OCI-M1 (cell line): ENCODE results near the gene OSR1.
A peak's percentile ranks its signal among the peaks of the same experiment; 100 is the strongest.
"Not testable (repeated sequence)": the region's sequence is repeated elsewhere in the genome, so short reads cannot be mapped to it uniquely, and the experiment has no call there.

ENCODE experiments used
- DNase-seq: peaks from one replicate; lab custom pipeline; 2025; lab: John Stamatoyannopoulos, UW

Gene OSR1

DNA sequence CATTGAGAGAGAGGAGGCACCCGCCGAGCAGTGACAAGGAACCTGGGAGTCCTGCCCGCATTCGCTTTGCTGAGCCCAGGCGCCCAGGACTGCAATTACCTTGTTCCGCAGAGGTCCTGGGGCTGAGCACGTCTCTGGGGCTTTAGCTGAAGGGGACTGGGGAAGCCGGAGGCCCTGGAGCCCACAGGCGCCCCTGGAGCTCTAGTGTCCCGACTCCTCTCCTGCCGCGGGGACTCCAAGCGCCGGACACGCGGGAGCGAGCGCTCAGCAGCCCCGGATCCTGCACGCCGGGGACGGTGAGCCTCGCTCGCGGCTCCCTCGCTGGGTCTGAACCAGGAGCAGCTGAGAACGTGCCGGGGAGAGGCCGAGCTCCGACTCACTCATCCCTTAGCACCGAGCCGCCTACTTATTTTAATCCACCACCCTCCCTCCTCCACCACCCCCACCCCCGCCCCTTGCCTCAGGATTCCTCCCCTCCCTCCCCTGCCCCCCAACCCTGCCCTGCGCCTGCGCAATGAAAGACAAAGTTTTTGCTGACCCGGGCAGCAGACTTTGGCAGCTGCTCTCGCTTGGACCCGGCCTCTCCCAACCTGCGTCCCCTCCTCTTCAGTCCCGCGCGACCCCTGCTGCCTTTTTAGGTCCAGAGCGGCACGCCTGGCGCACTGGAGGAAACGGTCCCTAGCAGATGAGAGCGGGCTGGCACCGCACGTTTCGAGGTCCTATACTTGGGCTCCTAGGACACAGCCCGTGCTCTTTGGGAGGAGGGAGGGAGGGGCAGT, at the start of gene OSR1:
Gene OSR1 (minus strand): TSS at position 382 of the 779 bp plus-strand sequence. CDS start 4,818 bp downstream, outside the sequence.
- DNase-seq, result no peak

DNA sequence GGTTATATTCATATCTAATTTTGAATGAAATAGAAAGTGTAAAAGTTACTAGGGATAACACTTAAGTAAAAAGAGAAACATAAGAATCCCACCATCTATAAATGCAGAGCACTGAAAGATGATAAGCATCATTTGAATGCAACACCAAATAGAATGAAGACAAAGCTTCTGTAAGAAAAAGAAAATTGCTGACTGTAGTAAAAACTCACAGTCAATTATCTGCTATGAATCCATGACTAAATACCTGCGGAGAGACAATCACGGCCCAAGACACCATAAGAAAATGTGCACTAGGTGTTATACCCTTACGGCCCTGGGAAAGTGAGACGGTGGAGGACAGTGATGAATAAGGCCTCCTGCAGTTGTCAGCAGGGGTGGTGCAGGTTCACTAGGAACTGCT, 45.4 kb upstream of the OSR1 start:
- no peak for DNase-seq

DNA sequence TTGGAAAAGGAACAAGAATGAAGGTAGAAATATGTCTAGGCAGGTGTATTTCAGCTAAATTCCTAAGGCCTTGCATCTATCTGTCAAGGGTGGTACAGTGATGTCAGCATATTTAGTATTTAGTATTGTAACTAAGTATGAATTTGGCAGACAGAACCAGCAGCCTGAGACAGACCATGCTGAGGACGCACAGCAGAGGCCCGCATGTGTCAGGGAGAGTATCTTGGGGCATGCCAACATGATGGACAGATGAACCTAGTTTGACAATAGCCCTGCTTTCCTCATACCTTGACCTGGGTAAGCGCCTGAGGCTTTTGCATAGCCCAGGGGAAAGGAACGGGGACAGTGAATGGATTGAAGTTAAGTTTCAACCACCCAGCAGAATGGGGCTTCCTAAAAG, 33.8 kb upstream of the OSR1 start:
- no peak for DNase-seq

DNA sequence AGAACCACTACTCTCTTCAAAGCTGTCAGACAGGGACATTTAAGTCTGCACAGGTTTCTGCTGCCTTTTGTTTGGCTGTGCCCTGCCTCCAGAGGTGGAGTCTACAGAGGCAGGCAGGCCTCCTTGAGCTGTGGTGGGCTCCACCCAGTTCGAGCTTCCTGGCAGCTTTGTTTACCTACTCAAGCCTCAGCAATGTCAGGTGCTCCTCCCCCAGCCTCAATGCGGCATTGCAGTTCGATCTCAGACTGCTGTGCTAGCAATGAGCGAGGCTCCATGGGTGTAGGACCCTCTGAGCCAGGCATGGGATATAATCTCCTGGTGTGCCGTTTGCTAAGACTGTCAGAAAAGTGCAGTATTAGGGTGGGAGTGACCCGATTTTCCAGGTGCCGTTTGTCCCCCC, 31.0 kb upstream of the OSR1 start:
- not testable (repeated sequence) for DNase-seq

DNA sequence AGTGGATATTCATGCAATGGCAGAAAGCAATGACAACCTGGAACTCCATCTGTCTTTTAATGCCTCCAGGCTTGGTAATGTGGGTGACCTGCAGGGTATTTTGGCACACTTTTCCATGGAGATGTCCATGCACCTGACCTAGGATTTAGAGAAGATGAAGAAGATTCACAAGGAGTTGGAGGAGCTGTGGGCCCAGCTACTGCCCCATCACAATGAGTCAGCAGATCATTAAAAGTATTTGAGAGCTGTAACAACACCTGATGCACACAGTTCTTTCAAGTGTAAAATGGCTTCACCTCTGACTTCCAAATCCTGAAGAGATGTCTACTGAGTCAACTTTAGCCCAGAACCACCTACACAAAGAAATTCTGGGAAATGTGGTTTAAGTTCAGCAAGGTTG, 22.1 kb upstream of the OSR1 start:
- no peak for DNase-seq

DNA sequence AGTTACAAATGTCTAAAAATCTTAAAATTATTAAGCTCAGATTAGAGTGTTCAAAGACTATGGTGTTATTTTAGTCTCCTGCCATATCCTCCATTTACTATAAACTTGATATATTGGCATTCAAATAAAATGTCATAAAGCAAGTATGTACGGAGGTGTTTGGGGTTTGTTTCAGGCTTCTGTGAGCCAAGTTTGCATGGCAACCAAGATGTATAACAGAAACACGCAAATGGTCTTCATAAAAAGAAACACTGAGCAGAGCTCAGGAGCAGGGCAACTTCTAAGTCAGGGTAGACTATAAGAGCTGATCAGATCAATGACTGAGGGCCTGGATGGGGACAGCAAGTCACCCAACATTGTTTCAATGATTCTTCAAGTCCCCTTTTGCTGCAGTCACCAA, 20.5 kb upstream of the OSR1 start:
- DNase-seq, result no peak

DNA sequence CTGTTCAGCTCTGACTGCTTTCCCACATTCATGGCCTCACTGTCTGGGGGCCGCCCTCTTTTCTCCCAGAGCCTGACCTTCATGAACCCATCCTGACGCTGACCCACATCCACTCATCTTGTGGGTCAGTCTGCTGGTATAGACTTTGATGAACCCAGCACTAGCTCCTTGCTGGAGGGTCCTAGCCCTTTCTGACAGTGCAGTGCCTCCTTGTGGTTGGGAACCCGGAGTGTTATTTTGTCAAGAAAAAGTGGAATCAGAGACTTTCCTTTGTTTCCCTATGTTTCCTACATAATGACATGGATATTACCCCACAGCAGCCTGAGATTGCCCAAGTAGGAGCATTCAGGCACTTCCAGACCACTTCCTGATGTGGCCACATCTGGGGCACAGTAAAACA, 19.3 kb upstream of the OSR1 start:
- no peak for DNase-seq

DNA sequence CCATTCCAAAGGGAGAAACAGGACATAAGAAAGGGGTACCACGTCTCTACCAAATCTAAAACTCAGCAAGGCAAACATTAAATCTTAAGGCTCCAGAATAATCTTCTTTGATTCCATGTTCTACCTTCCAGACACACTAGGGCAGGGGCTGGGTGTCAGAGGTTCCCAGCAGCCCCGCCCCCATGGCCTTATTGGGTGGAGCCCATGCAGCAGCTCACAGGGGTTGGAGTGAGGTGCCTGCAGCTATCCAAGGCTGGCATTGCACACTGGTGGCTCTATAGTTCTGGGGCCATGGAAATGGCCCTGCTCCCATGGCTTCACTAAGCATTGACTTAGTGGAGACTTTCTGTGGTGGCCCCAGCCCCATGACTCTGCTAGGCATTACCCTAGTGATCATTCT, 14.9 kb upstream of the OSR1 start:
- no peak for DNase-seq

DNA sequence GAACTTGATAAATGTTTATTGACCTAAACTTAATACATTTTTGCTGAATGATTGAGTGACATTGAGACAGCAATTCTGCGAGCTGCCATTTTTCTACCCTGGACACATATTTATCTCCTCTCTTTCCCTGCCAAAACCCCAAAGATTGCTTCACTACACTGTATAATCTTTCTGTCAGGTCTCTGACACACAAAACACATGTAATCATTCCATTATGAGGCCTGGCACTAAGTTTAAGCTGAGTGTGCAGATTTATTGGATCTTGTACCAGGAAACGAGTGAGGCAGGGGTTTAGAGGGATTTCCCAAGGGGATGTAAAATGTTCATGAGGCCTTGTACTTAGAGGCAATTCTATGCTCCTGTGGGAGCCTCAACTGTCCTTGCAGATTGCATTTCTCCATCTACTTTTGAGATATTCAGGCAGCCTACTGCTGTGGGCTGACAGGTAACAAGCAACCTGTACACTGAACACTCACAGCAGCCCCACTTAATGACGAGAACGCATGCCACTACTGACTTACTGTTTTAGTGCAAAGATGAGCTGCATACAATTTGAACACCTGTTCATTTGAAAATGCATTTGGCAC, 13.7 kb upstream of the OSR1 start:
- DNase-seq, result no peak

DNA sequence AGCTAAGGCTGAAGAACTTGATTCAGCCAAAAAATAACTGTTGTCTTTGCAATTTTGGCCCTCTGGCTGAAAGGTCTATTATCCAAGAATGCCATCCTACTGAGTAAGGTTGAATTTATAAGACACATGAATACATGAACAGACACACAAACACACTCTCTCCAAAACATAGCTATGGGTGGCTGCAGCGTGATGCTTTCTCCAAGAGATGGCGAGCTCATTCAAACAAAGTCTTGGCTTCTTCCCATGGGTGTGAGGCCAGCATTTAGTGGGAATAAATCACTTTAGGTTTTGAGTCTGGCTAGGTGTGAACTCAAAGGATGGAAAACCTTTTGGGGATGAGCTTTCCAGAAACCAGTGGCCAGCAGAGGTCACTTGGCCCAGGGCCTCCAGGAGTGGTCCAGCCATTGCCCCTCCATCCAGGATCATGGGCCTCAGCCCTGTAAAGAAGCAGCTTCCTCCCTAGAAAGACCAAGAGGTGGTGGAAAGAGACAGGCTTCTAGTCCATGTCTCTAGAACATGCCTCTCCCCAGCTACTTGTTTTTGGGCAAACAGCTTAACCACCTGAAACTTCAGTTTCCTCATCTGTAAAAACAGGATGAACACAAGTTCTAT, 11.0 kb upstream of the OSR1 start:
- DNase-seq, result no peak

DNA sequence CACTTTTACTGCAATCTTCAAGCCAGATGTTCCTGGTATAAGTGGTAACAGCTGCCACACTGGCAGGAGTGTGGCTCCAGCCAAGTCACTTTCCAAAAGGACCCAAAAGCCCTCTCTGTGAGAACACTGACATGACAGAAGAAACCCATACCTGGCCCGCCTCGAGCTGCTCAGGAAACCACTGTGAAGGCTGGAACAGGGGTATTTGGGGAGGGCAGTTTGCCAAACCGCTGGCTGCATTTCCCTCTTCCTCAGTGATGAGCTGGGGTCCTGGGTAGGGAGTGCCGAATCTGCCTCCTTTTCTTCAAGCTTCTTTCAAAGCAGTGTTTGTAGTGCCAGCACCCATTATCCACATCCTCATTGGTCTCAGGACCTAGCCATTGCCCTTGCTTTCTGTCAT, 10.3 kb upstream of the OSR1 start:
- DNase-seq, result no peak

DNA sequence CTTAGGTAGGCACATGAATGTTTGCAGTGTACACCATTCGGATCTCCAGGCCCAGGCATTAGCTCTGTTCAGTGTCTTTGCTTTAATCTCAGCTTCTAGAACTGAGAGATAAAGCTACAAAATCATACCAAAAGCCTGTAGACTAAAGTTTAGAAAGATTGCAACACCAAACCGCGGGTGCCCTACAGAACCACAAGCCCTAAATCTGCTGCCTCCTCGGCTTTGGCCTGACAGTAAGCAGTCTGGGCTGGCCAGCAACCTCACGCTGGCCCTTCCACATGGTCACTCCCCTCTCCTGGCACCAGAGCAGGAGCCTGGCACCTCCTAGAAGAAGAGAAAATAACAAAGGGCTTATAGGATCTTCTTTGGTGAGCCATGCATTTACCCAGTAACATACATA, 8.9 kb upstream of the OSR1 start:
- peak; percentile 26 for DNase-seq

DNA sequence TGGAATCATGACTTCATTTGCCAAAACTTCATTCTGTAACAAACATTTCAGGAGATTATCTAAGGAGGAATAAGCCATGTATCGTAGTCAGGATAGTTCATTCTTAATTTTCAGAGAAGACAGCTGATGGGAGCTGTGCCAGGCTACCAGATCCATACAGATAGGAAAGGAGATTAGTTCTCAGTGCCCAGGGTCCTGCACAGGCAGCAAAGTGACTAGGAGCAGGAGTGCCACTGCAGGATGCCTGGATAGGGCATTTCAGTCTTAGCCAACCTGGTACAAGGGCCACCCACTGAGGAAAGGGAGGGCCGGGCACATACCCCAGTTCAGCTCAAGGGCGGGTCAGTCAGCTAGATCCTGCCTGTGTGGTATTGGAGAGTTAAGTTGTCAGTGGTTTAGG, 6.7 kb upstream of the OSR1 start:
- DNase-seq, result no peak

DNA sequence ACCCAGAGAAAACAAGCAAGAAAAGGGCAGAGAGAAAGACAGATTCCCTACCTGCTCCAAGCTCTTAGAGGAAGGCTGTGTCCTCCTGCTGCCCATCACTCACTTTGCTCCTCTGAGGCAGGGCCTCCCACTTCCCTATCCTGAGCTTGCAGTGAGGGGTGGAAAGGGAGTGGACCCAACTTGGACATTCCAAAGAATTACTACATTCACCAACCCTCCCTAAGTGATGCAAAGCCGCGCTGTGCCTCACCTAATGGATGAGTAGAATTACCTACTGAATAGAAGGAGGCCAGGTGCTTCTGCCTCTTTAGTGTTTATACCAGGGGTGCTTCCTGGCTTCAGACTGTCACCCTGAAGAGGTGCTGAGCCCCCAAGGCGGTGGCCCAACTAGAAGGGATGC, 5.6 kb upstream of the OSR1 start:
- no peak for DNase-seq

DNA sequence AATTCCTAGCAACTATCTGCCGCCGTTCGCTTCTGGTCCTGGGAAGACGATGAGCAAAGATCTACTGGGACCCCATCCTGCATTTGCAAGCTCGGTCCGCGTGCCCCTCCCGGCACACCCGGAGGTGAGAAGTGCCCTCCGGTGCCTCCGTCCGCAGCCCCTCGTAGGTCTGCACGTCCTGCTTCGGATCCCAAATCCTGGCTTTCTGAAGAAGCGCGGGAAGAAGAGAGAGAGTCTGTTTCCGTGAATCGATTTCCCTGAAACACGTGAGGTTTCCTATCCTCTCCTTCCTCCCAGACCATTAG, 5.0 kb upstream of the OSR1 start:
- DNase-seq, result no peak

DNA sequence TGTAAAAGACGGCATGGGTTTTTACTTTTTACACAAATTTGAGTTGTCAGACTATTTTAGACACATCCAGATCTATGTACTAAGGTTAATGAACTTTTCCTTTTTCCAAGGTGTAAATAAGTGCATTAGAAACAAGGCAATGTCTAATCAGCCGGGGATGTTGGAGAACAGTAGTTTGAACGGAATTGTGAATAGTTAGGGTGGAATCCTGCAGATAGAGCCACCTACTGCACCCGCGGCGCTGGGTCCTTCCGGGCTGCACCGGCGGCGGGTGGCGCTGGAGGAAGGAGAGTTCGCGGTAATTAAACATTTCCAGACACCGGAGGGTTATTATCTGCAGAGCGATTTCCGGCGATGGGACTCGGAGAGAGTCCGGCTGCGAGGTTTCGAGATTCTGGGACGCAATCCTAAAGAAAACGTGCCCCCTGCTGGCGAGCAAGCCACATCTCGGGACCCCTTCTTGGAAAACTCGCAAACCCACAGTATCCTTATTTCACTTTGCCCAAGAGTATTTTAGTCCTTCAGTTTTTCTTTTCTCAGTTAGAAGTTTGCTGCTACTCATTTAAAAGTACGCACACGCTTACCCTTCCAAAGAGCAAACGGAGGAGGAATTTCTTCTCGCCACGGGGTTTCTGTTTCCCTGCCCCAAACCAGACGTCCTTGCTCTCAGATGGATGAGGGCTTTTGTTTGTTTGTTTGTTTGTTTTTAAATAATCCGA, 4.5 kb upstream of the OSR1 start:
- DNase-seq, result peak; percentile 91

DNA sequence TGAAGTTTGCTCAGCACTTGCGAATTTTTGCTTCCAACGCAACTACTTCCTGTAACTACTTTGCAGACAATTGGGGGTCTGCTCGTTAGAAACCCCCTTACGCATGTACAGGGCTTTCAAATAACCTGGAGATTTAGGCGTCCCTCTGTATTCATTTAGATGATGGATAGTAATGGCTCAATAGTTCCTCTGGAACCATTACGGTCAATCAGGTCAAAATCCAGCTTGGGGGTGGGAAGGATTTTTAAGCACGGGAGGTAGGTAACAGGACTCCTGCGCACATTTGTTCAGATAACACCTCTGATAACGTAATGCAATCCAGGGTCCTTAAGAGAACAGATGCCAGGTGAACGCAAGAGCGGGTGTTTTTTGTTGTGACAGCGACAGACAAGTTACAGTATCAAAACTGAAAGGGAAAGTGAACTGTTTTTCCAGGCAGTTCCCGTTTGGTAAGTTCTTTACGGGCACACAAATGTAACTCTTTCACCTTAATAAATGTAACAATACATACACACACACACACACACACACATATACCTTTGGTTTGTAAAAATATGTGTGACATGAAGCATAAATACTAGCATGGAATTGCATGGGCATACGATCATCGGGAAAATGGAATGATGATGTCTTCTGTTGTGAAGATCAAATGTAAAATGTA, 3.8 kb upstream of the OSR1 start:
- peak; percentile 69 for DNase-seq

DNA sequence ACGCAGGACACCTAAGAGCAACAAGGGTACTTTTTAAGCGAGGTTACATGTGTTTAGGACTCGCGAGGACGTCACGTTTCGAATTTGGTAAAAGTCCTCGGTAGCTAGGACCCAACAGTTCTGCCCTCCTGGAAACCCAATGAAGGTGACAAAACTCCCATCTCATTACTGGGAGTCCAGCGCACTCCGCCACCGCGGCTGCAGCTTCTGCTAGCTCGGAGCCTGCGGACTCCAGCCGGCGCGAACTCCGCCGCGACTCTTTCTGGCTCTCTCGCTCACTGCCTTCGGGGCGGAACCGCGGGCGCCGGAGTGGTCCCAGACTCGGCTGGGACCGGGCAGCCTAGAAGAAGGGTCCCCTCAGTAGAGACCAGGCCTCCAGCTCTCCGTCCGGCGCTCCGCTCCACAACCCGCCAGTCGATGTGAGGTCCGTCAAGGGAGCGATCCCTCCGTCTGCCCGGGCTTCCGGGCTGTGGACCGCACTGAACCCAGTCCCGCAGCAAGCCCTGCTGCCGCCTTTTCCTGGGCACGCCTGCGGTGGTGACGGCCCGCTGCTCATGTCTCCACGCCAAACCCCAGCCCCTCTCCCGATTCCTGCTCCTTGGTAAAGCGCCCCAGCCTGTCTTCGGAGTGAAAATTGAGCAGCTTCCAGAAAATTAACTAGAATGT, 3.0 kb upstream of the OSR1 start:
- no peak for DNase-seq

DNA sequence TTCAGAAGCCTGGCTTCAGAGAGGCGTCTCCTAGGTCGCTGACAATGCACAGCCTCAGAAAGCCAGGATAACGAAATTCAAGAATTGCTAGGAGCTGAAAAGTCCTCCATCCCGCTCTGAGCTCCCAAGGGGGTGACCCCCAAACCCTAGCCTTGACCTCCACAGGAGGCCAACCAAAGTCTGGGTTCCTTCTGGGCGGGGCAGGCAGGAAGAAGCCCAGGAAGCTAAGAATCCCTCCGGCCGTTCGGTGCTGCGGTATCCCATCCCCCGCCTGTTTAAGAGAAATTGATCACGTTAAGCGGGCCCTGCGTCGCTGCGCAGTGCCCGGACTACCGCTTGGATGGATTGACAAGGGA, 2.5 kb upstream of the OSR1 start:
- no peak for DNase-seq

DNA sequence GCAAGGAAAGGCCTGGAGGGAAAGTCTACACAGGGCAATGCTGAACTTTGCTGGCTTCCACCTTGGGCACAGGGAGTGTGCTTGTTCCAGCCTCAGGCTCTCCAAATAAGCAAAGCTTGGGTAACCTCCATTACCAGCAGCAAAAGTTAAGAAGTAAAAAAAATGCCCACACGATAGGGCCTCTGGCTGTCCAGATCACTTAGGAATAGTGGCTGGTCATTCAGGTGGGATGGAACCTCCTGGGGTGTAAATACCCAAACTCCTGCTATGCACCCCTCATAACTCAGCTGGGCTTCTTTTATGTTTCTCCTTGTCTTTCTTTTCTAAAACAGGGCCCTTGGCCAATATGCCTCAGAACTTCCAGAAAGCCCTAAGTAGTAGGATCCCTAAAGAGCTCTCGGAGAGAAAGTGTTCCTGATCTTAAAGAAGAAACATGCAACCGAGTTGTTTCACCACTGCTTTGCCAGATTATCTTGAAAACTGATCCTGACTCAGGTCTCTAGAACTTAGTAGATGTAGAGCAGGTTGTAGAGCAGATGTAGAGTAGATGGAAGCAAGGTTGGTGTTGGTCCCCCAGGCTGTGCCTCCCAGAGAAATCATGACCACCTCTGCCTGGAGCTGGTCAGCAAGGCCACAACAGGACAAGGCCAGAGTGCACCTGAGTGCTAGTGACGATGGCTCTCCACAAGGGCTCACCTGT, 2.0 kb upstream of the OSR1 start:
- DNase-seq, result no peak

DNA sequence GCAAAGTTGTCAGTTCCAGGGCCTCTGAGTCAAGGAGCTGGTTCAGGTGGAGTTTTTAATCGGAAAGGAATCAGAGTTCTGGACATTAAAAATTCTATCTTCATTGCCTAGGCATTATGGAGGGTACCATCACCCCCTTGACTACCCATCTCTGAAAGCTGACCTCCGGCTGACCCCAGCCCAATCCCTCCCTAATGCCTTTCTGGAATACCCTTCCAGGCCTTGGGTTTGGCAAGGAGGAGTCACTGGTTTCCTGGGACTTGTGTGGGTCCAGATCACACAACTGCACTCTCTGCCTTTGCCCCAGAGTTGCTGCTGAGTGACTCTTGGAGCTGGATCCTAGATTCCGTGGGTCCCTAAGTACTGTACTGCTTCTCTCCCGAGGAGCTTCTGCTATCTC, 1.0 kb upstream of the OSR1 start:
- no peak for DNase-seq

DNA sequence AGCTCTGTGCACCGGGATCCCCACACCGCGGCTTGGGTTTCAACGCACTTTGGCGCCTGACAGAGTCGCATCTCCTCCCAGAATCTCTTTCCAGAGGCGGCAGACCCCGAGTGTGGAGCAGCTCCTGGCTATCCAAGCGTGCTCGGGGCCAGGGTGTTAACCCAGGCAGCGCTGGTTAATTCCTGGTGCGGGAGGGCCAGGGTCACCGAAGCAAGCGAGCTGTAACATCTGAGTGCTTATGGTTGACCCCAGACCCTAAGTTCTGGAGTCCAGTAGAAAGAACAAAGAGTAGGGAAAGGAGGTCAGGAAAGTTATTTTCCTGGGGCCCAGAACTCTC, 566 bp upstream of the OSR1 start:
- DNase-seq, result no peak
